Type B pancreatic cell (in vitro differentiated cells): ENCODE data around the gene COL9A2. TPM values are rescaled to one million over a fixed set of nuclear protein-coding genes. Genes with fewer than 3 reads are reported as not detected.
"Not testable (repeated sequence)": the region's sequence is repeated elsewhere in the genome, so short reads cannot be mapped to it uniquely, and the experiment has no call there.

Experiments
- DNase-seq: peaks from one replicate; pipeline ENCODE4 v3.0.0; 2021; ENCODE audit warnings: mixed read lengths; ENCODE audit not compliant: unreplicated experiment; ENCODE audit errors: extremely low spot score
- H3K27ac Mint-ChIP-seq: 2 replicates; pipeline ENCODE4 v1.8.0; 2021; ENCODE audit warnings: mild to moderate bottlenecking, mixed read lengths
- H3K27me3 Mint-ChIP-seq: 2 replicates; pipeline ENCODE4 v1.8.0; 2021; ENCODE audit warnings: mixed read lengths
- H3K36me3 Mint-ChIP-seq: 2 replicates; pipeline ENCODE4 v1.8.0; 2021; ENCODE audit warnings: mixed read lengths
- H3K4me1 Mint-ChIP-seq: one replicate; pipeline ENCODE4 v1.8.0; 2021; ENCODE audit warnings: mixed read lengths; ENCODE audit not compliant: unreplicated experiment
- H3K4me3 Mint-ChIP-seq: 2 replicates; pipeline ENCODE4 v1.8.0; 2021; ENCODE audit warnings: mild to moderate bottlenecking, mixed read lengths
- H3K9me3 Mint-ChIP-seq: 2 replicates; pipeline ENCODE4 v1.8.0; 2021; ENCODE audit warnings: mixed read lengths
- CTCF ChIP-seq: fragments of 200-600 bp; sonication (generic); conservative IDR thresholded peaks from 2 replicates; pipeline ENCODE4 v1.5.0; 2021; ENCODE audit warnings: antibody characterized with exemption, mild to moderate bottlenecking
- total RNA-seq: library from RNA; stranded (reverse); gene quantifications from 2 replicates; pipeline ENCODE4 v1.2.1, GENCODE V29; 2021; ENCODE audit warnings: low replicate concordance

Gene COL9A2
- total RNA-seq, 1 donor from 2014 or later: 19.8 TPM

GRCh38 chr1:40338745-40339419, 21.8 kb upstream of the COL9A2 start:
- DNase-seq: peak; percentile 89
- no peak overlapping the region for H3K4me3 Mint-ChIP-seq
- peak; percentile 99 for TF ChIP-seq CTCF
- H3K36me3 Mint-ChIP-seq: no peaks in the 10 kb centered on the region
- peaks cover 5% of the 10 kb centered on the region for H3K4me1 Mint-ChIP-seq
- H3K9me3 Mint-ChIP-seq: no peaks in the 10 kb centered on the region
- no peak overlapping the region for H3K27ac Mint-ChIP-seq
- H3K27me3 Mint-ChIP-seq: peaks cover 27% of the 10 kb centered on the region

GRCh38 chr1:40337443-40337842, 20.4 kb upstream of the COL9A2 start:
- H3K27me3 Mint-ChIP-seq: peaks cover 22% of the 10 kb centered on the region
- no peak for TF ChIP-seq CTCF
- peaks cover 5% of the 10 kb centered on the region for H3K4me1 Mint-ChIP-seq
- no peaks in the 10 kb centered on the region for H3K9me3 Mint-ChIP-seq
- DNase-seq: no peak
- H3K4me3 Mint-ChIP-seq: no peak overlapping the region
- H3K27ac Mint-ChIP-seq: no peak overlapping the region
- no peaks in the 10 kb centered on the region for H3K36me3 Mint-ChIP-seq

DNA sequence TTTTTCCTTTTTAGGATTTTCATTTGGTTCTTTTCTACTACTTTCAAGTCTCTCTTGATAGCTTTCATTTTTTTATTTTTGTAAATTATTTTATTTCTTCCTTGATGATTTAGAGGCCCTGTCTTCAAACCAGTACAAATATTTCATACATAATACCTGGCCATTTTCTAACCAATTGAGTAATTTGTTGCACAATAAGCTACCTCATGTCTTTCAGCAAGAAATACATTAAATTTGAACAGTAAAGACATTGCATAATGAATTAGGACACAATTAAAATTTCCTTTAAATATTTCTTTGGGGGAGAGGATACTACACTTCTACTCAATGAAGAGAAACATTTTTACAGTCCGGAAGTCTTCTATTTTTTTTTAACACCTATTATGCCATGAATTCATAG, 15.6 kb upstream of the COL9A2 start:
- Mint-ChIP-seq H3K4me3 (no peak overlapping the region), H3K9me3 (no peaks in the 10 kb centered on the region), H3K36me3 (no peaks in the 10 kb centered on the region), H3K27me3 (no peaks in the 10 kb centered on the region), H3K4me1 (no peaks in the 10 kb centered on the region), H3K27ac (no peak overlapping the region)
- no peak for DNase-seq
- no peak for TF ChIP-seq CTCF

DNA sequence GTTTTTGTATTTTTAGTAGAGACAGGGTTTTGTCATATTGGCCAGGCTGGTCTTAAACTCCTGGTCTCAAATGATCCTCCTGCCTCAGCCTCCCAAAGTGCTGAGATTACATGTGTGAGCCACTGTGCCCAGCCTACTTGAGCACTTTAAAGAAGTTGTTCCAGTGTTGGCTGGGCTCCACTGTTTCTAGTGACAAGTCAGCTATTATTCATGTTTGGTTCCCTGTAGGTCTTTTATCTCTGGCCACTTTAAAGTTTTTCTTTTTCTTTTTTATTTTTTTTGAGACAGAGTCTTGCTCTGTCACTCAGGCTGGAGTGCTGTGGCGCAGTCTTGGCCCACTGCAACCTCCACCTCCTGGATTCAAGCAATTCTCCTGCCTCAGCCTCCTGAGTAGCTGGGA, 14.3 kb upstream of the COL9A2 start:
- DNase-seq, H3K4me1 Mint-ChIP-seq, H3K9me3 Mint-ChIP-seq, H3K4me3 Mint-ChIP-seq, H3K27ac Mint-ChIP-seq, H3K36me3 Mint-ChIP-seq, H3K27me3 Mint-ChIP-seq: not testable (repeated sequence)

GRCh38 chr1:40318970-40319621, 2.0 kb upstream of the COL9A2 start:
- no peaks in the 10 kb centered on the region for H3K36me3 Mint-ChIP-seq
- H3K4me1 Mint-ChIP-seq: peaks cover 14% of the 10 kb centered on the region
- H3K27ac Mint-ChIP-seq: no peak overlapping the region
- TF ChIP-seq CTCF: no peak
- H3K27me3 Mint-ChIP-seq: peaks cover 55% of the 10 kb centered on the region
- no peak overlapping the region for H3K4me3 Mint-ChIP-seq
- no peak for DNase-seq
- H3K9me3 Mint-ChIP-seq: no peaks in the 10 kb centered on the region

GRCh38 chr1:40318476-40318875, 1.4 kb upstream of the COL9A2 start:
- DNase-seq: no peak
- H3K4me3 Mint-ChIP-seq: no peak overlapping the region
- H3K36me3 Mint-ChIP-seq: no peaks in the 10 kb centered on the region
- H3K27ac Mint-ChIP-seq: no peak overlapping the region
- H3K27me3 Mint-ChIP-seq: peaks cover 49% of the 10 kb centered on the region
- no peaks in the 10 kb centered on the region for H3K9me3 Mint-ChIP-seq
- H3K4me1 Mint-ChIP-seq: peaks cover 14% of the 10 kb centered on the region
- no peak for TF ChIP-seq CTCF
